ENCODE results near the gene LBX1. TPM values are rescaled to one million over a fixed set of nuclear protein-coding genes. Genes with fewer than 3 reads are reported as not detected.

LBX1 gene
- total RNA-seq, 2 donors from 2014 or later = not detected

GRCh38 chr10:101223274-101224059, 5.8 kb downstream of the LBX1 start:
- no peak overlapping the region for H3K4me3 Mint-ChIP-seq
- peaks cover 97% of the 10 kb centered on the region for H3K27me3 Mint-ChIP-seq (ENCODE audit: insufficient read depth)
- H3K9ac ChIP-seq (ENCODE audit: extremely low read depth, low read length, poor library complexity, severe bottlenecking) = no peak overlapping the region
- no peak for TF ChIP-seq CTCF (conservative IDR thresholded peaks at IDR 0.05)
- peaks cover 8% of the 10 kb centered on the region for H3K4me1 Mint-ChIP-seq
- H3K27ac Mint-ChIP-seq = no peak overlapping the region
- H3K4me1 ChIP-seq (ENCODE audit: control insufficient read depth, insufficient read depth, low read length) = peaks cover 10% of the 10 kb centered on the region
- WGBS, 2 experiments (ENCODE audit: insufficient coverage in 1 of 2, insufficient read length in 1 of 2) = 4 to 6% methylated on average over 38 to 50 of the region's 50 CpGs
- peaks cover 100% of the 10 kb centered on the region for H3K27me3 ChIP-seq (ENCODE audit: control insufficient read depth, insufficient read depth, low read length, poor library complexity, severe bottlenecking)
- no peak overlapping the region for H3K27ac ChIP-seq (ENCODE audit: low read depth, low read length)
- peak; percentile 78 for DNase-seq
- no peaks in the 10 kb centered on the region for H3K36me3 Mint-ChIP-seq (ENCODE audit: low read depth)
- H3K9me3 ChIP-seq (ENCODE audit: control insufficient read depth, low read length) = no peaks in the 10 kb centered on the region
- H3K4me3 ChIP-seq (ENCODE audit: low read length) = no peak overlapping the region
- no peaks in the 10 kb centered on the region for H3K9me3 Mint-ChIP-seq
- H3K36me3 ChIP-seq (ENCODE audit: control insufficient read depth, insufficient read depth, low read length) = no peaks in the 10 kb centered on the region

- no peak overlapping the region for H3K27ac ChIP-seq (ENCODE audit: low read depth, low read length)
- H3K36me3 ChIP-seq (ENCODE audit: control insufficient read depth, insufficient read depth, low read length) = no peaks in the 10 kb centered on the region
- TF ChIP-seq CTCF (conservative IDR thresholded peaks at IDR 0.05) = no peak
- WGBS, 2 experiments (ENCODE audit: insufficient coverage in 1 of 2, insufficient read length in 1 of 2) = 5 to 7% methylated on average over 19 to 42 of the region's 42 CpGs
- no peaks in the 10 kb centered on the region for H3K9me3 Mint-ChIP-seq
- H3K4me1 Mint-ChIP-seq = peaks cover 8% of the 10 kb centered on the region
- peak; percentile 77 for DNase-seq
- no peak overlapping the region for H3K9ac ChIP-seq (ENCODE audit: extremely low read depth, low read length, poor library complexity, severe bottlenecking)
- H3K4me3 ChIP-seq (ENCODE audit: low read length) = no peak overlapping the region
- peaks cover 97% of the 10 kb centered on the region for H3K27me3 Mint-ChIP-seq (ENCODE audit: insufficient read depth)
- H3K27ac Mint-ChIP-seq = no peak overlapping the region
- H3K36me3 Mint-ChIP-seq (ENCODE audit: low read depth) = no peaks in the 10 kb centered on the region
- H3K4me1 ChIP-seq (ENCODE audit: control insufficient read depth, insufficient read depth, low read length) = peaks cover 10% of the 10 kb centered on the region
- H3K4me3 Mint-ChIP-seq = no peak overlapping the region
- no peaks in the 10 kb centered on the region for H3K9me3 ChIP-seq (ENCODE audit: control insufficient read depth, low read length)
- H3K27me3 ChIP-seq (ENCODE audit: control insufficient read depth, insufficient read depth, low read length, poor library complexity, severe bottlenecking) = peaks cover 100% of the 10 kb centered on the region
Observed at GRCh38 chr10:101222683-101223273, 6.5 kb downstream of the LBX1 start.

GRCh38 chr10:101221963-101222531, 7.2 kb downstream of the LBX1 start:
- peaks cover 100% of the 10 kb centered on the region for H3K27me3 ChIP-seq (ENCODE audit: control insufficient read depth, insufficient read depth, low read length, poor library complexity, severe bottlenecking)
- Mint-ChIP-seq H3K4me1 (peaks cover 5% of the 10 kb centered on the region), H3K27ac (no peak overlapping the region), H3K9me3 (no peaks in the 10 kb centered on the region), H3K36me3 (ENCODE audit: low read depth) (no peaks in the 10 kb centered on the region), H3K27me3 (ENCODE audit: insufficient read depth) (peaks cover 97% of the 10 kb centered on the region), H3K4me3 (no peak overlapping the region)
- no peak overlapping the region for H3K27ac ChIP-seq (ENCODE audit: low read depth, low read length)
- H3K36me3 ChIP-seq (ENCODE audit: control insufficient read depth, insufficient read depth, low read length) = no peaks in the 10 kb centered on the region
- no peak for TF ChIP-seq CTCF (conservative IDR thresholded peaks at IDR 0.05)
- peak; percentile 50 for DNase-seq
- H3K9me3 ChIP-seq (ENCODE audit: control insufficient read depth, low read length) = no peaks in the 10 kb centered on the region
- H3K9ac ChIP-seq (ENCODE audit: extremely low read depth, low read length, poor library complexity, severe bottlenecking) = no peak overlapping the region
- no peak overlapping the region for H3K4me3 ChIP-seq (ENCODE audit: low read length)
- H3K4me1 ChIP-seq (ENCODE audit: control insufficient read depth, insufficient read depth, low read length) = peaks cover 10% of the 10 kb centered on the region
- 19 to 23% methylated on average over 3 to 9 of the region's 9 CpGs for WGBS, 2 experiments (ENCODE audit: insufficient coverage in 1 of 2, insufficient read length in 1 of 2)

Data from endodermal cell (in vitro differentiated cells).